HG03354 (cell line): ENCODE data around the gene KIAA0930.
A peak's percentile ranks its signal among the peaks of the same experiment; 100 is the strongest.

Source experiments
- ATAC-seq: cut with Tn5 transposase; IDR thresholded peaks from one replicate; pipeline ENCODE4 v1.9.1; 2021; ENCODE audit warnings: mild to moderate bottlenecking; ENCODE audit not compliant: unreplicated experiment, poor library complexity, severe bottlenecking

KIAA0930 gene

DNA sequence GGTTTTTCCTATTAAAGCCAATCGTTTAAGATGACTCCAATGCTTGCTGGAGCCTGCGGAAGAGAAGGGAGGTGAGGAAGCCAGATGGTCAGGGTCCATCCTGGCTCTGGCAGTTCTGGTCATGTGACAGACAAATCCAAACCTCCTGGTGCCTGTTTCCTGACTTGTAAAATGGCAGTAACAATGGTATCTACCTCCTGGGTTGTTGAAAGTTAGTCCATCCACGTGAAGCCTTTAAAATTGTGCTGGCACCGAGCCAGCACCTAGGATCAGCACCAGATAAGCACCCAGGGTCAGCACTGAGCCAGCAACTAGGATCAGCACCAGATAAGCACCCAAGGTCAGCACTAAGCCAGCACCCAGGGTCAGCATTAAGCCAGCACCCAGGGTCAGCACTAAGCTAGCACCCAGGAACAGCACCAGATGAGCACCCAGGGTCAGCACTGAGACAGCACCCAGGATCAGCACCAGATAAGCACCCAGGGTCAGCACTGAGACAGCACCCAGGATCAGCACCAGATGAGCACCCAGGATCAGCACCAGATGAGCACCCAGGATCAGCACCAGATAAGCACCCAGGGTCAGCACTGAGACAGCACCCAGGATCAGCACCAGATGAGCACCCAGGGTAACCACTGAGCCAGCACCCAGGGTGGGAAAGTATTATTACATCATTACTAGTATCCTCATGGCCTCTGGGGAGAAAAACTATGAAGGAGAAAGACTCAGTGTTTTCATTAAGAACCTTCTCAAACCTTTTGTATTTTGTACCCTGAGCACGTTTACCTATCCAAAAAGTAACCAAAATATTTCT is 17.2 kb downstream of the KIAA0930 start:
- ATAC-seq: no peak

DNA sequence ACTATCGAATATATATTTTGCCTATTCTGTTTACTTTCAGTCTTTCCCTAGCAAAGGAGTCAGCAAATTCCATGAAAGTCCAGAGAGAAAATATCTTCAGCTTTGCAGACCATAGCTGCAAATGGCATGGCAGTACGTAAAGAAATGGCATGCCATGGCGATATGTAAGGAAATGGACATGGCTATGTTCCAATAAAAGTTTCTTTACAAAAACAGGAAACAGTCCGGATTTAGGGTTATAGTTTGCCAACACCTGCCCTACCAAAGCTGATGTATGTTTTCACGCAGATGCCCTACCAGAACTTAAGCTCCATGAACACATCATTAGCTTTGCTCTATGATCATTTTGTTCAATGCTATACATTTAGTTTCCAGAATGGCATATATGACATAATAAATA is 19.5 kb downstream of the KIAA0930 start:
- no peak for ATAC-seq

DNA sequence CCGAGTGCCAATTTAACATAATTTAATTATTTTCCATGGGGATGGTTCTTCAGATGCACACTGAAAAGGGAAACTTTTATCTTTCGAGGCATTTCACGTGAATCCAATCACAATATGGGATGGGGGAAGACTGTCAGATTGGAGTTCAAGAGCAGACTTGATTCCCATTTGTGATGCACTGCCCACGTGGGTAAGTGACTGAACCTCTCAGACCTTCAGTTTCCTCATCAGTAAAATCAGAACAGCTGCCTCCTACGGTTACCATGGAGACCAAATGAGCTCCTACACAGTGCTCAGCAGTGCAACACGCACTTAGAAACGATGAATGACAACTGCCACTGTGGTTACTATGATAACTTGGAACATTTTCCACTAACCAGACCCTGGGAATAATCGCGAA is 21.7 kb downstream of the KIAA0930 start:
- ATAC-seq: peak; percentile 43

DNA sequence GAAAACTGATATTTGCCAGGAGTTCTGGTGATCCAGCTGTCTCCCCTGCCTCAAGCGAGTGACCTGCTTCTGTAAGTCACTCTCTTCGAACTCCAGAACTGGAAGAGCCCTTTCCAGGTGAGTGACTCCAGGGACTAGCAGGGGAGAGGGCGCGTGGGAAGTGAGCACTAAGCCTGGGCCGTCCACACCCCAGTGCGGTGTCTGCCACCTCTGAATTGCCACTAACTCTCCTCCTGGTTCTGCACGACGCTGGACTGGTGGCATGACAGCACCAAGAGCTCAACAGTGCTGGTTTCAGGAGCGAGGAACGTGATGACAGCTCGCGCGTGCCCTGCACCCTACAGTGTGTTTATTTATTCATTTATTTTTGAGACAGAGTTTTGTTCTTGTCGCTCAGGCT is 22.9 kb downstream of the KIAA0930 start:
- no peak for ATAC-seq

DNA sequence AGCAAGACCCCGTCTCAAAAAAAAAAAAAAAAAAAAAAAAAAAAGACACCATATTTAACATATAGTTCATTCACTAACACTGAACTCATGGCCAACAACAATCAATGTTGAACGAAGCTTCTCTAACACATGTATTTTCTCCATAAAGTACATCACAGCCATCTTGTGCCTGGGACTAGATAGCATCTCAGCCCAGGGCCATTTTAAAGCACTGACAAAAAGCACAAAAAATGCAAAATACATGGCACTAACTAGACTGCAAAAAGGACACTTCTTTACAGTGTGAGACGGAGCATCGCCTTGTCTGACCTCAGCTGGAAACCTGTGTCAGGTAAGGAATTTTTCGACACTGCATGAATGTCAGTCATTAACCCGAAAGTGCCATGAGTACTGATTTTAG is 23.3 kb downstream of the KIAA0930 start:
- no peak for ATAC-seq

DNA sequence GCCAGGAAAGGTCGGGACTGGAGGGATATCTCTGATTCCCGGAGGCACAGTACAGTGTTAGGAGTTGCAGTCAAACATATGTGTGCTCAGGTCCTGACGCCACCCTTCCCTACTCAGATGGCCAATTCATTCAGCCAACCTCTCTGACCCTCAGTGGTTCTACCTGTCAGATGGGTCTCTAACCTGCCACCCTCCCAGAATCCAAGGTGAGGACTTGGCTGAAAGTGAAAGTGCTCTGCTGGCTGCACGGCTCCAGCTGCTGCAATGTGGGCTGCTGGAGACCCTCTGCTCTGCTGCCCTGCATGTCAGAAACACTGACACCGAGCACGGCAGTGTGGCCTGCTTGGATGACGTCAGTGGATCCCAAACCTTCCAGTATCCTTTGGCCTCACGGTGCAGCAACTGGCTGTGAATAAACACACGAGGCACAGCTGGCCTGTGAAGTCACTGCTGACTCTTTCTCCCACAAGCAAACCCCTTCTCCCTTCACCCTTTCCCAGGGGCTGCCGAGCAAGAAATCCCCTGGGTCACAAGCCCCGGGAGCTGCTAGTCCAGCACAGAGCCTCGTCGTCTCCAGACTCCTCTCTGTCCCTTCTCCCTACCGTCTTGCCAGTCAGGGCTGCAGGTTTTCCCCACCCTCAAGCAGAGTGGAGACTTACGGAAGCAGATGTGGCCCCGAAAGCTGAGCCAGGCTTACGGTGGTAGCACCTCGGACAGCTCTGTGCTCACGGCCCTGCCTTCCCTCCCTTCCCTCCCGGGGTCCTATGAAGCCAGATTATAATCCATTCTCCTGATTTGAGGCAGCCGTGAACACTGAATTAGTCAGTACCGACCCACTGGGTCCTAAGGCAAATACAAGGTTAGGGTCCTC is 24.3 kb downstream of the KIAA0930 start:
- no peak for ATAC-seq

DNA sequence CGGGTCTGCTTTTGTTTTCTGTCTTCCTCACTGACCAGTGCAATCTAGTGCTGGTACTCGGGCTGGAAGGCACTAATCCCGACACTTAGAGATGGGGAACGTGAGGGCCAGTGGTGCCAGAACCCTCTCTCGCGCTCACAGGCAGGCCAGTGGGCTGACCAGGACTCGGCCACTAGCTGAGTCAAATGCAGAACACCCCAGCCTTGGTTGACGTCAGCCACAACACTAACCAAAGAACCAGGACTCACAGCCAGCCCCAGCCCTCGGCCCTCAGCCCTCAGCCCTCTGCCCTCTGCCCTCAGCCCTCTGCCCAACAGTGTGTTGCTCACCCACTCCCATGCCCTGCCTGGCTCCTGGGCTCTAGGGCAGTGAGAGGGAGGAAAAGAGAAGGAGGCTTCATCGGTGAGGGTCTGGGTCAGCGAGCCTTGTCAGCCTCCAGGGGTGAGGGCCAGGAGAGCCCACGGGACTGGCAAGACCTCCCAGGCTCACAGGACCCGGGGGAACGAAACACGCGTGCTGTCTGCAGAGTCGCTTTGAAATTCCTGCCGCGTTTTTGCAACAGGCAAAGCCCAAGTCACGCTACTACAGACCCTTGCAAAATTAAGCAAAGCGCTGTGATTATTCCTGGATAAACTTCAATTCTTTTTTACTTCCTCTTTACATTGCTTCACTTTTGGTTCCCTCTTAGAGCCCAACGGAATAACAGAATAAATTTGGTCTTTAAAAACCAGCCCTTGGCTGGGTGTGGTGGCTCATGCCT is 27.5 kb downstream of the KIAA0930 start:
- ATAC-seq: no peak

DNA sequence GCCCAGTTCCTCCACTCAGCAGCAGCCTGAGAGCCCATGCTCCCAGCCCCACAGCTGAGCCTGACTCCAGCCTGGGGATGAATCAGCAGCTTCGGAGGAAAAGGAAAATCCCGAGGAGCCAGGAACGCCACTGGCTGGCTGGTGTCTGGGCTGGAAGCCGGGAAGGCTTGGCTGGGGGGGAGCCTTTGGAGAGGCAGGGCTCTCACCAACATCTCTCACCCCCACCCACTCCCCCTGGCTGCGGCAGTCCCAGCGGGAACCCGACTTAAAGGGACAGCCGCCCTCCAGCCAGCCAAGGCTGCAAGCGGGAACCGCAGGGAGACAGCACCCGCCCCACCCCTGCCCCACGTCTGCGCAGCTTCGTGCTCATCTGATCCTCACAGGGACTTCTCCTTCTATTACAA is 28.4 kb downstream of the KIAA0930 start:
- no peak for ATAC-seq

DNA sequence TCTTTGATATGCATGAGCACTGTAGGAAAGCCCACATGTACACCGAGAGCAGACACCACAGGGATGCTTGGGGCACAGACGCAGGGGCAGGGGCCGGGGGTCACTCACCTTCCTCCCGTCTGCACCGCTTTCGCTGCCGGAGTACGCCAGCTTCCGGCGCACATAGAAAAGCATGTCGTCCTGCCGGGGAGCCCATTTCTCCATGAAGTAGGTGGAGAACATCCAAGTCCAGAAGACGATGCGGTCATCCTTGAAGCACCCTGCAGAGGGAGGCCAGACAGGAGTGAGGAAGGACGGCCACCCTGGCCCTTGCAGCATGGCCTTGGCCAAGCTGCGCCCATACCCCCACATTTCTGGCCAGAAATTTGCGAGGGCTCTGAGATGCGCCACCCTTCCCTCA is 28.8 kb downstream of the KIAA0930 start:
- no peak for ATAC-seq

DNA sequence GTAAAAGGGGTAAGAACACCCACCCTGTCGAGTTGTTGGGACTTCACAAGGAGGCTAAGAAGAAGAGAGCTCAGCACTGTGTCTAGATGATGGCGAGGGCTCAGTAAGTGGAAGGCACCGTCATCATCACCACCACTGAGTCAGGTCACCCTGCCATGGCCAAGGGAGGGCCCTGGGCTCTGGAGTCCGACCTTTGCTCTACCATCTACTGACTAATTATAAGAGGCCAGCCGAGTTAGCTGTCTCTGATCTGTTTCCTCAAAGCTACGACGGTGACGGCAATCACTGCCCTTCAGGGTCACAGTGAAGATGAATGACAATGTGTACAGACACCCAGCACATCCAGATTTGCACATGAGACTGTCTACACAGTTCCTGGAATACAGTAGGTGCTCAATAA is 29.3 kb downstream of the KIAA0930 start:
- ATAC-seq: no peak

DNA sequence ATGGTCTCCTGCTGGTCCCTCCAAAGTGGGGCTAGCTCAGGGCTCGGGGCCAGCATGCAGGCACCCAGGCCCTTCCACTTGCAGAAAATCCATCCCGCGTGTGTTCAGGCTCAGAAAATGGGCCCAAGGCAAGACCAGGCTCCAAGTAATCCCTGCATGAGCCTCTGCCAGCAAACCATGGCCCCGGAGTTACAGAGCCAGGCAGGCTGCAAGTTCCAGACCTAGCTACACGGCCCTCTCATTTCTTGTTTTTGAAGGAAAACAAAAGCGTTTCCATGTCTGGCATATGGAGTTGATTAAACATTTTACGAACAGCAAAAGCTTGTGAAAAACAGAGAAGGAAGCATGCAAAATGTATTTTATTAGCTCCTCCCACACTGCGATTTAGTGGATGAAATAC is 29.7 kb downstream of the KIAA0930 start:
- ATAC-seq: no peak

DNA sequence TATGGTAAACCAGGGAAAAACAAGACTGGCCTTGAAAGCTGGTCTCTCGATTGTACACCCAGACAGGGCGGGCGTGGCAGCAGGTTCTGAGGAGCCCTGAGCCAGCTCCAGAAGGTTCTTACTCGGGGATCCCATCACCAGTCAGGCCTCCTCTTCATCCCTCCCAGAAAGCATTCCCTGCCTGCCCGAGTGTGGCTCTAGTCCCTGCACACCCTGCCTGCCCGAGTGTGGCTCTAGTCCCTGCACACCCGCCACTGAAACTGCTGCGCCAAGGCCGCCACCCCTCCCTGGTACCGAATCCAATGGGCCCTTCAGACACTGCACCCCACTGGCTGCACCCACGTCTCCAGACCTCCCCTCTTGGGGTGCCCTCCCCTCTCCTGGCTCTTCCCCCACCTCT is 30.1 kb downstream of the KIAA0930 start:
- no peak for ATAC-seq

DNA sequence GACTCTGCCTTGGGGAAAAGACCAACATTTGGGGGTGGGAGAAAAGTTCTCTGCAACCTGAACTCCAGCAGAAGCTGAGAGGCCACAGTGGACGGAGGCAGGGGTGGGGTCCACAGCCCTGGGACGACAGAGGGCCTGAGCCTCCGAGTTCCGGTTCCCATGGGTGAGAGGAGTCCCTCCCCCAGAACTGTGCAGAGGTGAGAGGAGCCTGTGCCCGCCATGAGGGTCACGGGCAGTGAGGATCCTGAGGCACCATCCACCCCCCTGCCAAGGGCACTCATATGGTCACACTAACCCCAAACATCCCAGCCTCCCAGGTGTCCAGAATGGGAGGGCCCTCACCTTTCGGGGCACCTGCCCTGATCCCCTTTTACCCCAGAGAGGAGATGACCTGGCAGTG is 30.5 kb downstream of the KIAA0930 start:
- ATAC-seq: no peak

DNA sequence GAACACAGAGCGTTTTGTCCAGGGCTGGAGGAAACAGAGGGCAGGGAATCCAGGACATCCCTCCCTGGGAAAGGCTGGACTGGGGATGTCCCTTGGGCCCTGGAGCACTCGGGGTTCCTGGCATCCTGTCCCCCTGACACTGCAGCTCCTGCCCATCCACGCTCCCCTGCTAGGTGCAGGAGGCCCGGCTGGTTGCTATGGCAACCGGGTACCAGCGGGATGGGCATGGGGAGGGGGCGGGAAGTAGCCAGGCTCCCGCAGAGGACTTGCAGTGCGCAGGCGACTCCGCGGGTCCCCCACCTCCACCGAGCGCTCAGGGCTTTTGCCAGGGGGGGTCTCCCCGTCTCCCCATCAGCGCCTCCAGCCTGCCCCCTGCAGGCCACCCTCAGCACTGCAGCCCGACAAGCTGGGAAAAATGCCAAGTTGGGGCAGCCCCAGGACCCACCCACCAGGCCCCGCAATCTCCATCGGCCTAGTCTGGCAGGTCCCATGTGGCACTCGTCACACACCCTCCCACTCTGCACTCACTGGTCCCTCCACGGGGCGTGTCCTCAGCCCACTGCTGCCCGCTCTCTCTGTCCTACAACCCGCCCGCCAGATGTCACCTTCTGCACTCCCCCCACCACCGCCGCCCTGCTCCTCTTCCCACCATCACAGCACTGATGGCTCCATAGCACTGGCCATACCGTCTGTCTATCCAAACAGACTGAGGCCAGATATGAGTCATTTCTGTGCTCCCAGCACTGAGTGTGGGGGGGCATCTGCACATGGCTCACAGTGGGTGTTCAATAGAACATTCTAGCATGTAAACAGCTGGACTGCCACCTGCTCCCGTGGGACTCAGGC is 31.5 kb downstream of the KIAA0930 start:
- ATAC-seq: no peak

DNA sequence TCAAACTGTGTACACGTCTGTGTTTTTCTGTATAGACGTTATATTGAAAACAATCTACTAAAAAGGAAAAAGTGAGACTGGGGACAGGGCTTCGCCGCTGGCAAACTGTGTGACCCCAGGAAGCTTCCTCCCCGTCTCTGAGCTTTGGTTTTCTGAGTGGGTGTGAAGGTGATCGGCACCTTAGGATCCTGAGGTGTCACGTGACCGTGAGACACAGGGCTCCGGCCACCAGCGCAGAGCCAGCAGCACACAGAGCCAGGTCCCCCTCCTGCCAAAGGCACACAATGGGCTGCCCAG is 32.0 kb downstream of the KIAA0930 start:
- ATAC-seq: no peak

DNA sequence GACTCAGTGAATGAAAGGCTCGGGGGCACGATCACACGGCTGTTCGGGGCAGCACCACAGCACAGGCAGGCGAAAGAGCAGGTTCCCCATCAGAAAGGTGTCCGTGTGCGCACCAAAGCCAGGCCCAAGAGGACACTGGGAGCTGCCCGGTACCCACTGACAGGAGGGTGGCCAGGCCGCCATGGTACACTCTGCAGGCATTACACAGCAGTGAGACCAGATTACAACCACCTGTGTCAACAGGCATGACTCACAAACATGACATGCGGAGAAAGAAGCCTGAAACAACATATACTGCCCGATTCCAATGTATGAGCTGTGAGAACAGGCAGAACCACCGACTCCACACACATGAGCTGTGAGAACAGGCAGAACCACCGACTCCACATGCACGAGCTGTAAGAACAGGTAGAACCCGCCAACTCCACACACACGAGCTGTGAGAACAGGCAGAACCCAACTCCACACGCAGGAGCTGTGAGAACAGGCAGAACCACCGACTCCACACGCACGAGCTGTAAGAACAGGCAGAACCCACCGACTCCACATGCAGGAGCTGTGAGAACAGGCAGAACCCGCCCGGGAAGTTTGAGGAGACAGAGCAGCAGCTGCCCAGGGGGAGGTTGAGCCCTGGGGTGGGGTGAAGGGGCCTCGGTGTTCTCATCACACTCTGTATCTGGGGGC is 32.6 kb downstream of the KIAA0930 start:
- no peak for ATAC-seq

DNA sequence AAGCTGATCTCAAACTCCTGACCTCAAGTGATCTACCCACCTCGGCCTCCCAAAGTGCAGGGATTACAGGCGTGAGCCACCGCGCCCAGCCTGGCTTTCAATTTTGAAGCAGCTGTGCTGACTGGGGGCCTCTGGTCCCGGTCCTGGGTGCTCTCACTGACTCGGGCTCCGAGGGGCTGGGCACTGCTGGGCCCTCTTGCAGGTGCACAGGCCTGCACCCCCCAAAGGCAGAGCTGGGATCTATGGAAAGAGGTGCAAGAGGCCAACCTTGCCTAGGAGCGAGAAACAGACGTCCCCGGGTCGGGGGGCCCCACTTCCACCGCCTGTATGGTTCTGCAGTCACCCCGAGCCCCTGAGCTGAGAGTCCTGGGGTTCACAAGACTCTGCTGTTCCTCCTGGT is 33.2 kb downstream of the KIAA0930 start:
- ATAC-seq: no peak

DNA sequence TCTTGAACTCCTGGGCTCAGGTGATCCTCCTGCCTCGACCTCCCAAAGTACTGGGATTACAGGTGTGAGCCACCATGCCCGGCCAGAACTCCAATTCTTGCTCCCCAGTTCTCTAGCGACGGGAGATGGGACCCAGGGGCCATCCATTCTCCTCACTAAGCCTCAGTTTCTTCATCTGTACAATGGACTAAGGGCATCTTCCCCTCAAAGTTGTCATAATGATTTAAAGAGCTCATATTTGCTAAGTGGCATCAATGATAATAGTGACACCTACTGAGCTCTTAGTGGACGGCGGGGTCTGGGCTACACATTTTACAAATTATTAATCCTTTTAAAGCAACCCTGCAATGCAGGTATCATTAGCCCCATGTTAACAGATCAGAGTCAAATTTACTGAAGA is 34.5 kb downstream of the KIAA0930 start:
- no peak for ATAC-seq

DNA sequence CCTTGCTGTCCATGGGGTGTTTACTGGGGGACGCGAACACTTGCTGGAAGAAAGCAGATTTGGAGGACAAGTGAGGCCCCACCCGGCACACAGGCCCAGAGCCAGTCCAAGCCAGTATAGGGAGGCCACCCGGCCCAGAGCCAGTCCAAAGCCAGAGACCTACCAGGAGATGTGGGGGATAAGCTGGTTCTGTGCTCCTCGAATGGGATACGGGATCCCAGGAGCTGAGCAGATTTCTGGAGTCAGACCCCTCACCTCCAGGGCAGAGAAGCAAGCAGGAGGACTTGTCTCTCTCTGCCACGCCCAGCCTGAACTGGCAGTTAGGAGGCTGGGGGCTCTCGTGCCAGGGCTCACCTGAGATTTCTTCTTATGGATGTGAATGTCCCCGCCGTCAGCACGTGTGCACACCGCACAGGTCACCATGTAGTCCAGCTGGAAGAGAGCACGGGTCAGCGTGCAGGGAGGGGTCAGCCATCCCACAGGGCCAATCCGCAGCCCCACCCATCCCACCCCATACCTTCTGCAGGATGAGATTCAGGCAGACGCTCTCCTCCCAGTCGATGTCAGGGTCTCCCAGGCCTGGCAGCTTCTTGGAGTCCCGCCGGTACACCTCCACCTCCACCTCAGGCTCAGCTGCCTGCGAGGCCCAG is 35.3 kb downstream of the KIAA0930 start:
- no peak for ATAC-seq
